ENCODE results near the gene PACSIN2.

GRCh38 chr22:43018615-43019014 is 3.7 kb upstream of the PACSIN2 start:
- no peak for TF ChIP-seq CTCF (IDR thresholded peaks at IDR 0.05)
- no peak for TF ChIP-seq ATOH8 (CRISPR knock-in tag; IDR thresholded peaks at IDR 0.05; ENCODE audit: low read depth)
- no peak for TF ChIP-seq POLR2A (IDR thresholded peaks at IDR 0.05; ENCODE audit: low read length)
- no peak for TF ChIP-seq USF2 (IDR thresholded peaks at IDR 0.05)
- no peak for TF ChIP-seq RNF2 (IDR thresholded peaks at IDR 0.05; ENCODE audit: borderline replicate concordance, low read depth)
- no peak for TF ChIP-seq HOXA7 (CRISPR knock-in tag; IDR thresholded peaks at IDR 0.05)
- no peak for TF ChIP-seq FOXS1 (CRISPR knock-in tag; IDR thresholded peaks at IDR 0.05)
- TF ChIP-seq RFX5 (IDR thresholded peaks at IDR 0.05): no peak
- TF ChIP-seq, protein P1, sequence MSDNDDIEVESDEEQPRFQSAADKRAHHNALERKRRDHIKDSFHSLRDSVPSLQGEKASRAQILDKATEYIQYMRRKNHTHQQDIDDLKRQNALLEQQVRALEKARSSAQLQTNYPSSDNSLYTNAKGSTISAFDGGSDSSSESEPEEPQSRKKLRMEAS (IDR thresholded peaks at IDR 0.05): no peak
- TF ChIP-seq KDM1A (IDR thresholded peaks at IDR 0.05; ENCODE audit: low read depth): no peak
- TF ChIP-seq, protein P2, sequence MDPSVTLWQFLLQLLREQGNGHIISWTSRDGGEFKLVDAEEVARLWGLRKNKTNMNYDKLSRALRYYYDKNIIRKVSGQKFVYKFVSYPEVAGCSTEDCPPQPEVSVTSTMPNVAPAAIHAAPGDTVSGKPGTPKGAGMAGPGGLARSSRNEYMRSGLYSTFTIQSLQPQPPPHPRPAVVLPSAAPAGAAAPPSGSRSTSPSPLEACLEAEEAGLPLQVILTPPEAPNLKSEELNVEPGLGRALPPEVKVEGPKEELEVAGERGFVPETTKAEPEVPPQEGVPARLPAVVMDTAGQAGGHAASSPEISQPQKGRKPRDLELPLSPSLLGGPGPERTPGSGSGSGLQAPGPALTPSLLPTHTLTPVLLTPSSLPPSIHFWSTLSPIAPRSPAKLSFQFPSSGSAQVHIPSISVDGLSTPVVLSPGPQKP (IDR thresholded peaks at IDR 0.05; ENCODE audit: low read depth, low read length): no peak
- TF ChIP-seq EP300 (IDR thresholded peaks at IDR 0.05): no peak
- no peak for TF ChIP-seq REST (IDR thresholded peaks at IDR 0.05)
- no peak for TF ChIP-seq PHF8 (IDR thresholded peaks at IDR 0.05; ENCODE audit: borderline replicate concordance, low read depth)

Data from A549 (cell line).